ENCODE results near the gene RALGPS1. TPM values are rescaled to one million over a fixed set of nuclear protein-coding genes. Genes with fewer than 3 reads are reported as not detected.

The RALGPS1 gene
- total and polyA plus RNA-seq, 2 of the 8 experiments (the other 6 are each of a cell fraction or from before 2014, with no cell fraction given): 20.0 to 23.5 TPM

DNA sequence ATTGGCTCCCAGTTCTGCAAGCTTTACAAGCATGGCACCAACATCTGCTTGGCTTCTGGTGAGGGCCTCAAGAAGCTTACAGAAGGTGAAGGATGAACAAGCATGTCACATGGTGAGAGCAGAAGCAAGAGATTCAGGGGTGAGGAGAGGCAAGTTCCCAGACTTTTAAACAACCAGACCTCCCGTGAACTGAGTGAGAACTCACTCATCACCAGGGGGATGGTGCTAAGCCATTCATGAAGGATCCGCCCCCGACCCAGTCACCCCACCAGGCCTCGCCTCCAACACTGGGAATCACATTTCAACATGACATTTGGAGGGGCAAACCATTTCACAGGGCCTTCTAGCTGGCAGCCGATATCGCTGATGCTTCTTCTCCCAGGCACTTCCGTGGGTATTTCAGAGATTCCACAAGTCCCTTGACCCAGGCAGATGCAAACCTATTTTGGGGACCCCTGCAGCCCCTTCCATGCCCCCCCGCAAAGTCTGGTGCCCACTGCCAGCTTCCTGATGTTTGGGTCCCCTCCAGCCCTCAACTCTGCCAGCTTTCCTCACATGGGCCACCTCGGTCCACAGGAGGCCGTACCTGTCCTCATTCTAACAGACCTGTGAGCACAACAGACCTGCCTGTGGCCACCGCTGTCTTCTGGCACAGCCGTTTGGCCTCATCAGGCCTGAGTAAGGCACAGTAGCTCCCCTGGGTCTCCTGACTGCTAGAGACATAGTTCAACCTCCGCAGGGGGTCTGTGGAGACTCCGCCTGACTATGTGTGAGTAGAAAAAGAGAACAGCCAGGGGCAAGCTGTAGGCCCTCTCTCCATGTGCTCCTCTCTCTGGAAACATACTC is 268.5 kb downstream of the RALGPS1 start:
- Histone ChIP-seq H4K91ac (replicated peaks; ENCODE audit: insufficient read length, low read length) (no peak overlapping the region), H3K4me2 (ENCODE audit: insufficient read depth in 1 of 2, low read depth in 2 of 2, low read length in 2 of 2) (no peak overlapping the region), H2AFZ (ENCODE audit: low read length) (no peak overlapping the region), H3K36me3 (ENCODE audit: control insufficient read depth in 2 of 4, insufficient read depth in 4 of 4, low read length in 3 of 4) (no peaks in the 10 kb centered on the region), H3K18ac (ENCODE audit: extremely low read depth, low read length) (no peak overlapping the region), H3K9ac (replicated peaks in 1 of 4; ENCODE audit: extremely low read depth in 1 of 4, low read depth in 3 of 4, low read length in 3 of 4) (no peak overlapping the region), H2BK120ac (replicated peaks; ENCODE audit: low read depth, low read length) (no peak overlapping the region), H3K56ac (replicated peaks; ENCODE audit: insufficient read length, low read depth, low read length) (no peak overlapping the region), H3K4me3 (ENCODE audit: extremely low read depth in 1 of 4, insufficient read depth in 2 of 4, low read depth in 3 of 4, low read length in 4 of 4) (no peak overlapping the region), H4K5ac (ENCODE audit: insufficient read length, low read depth, low read length) (no peak overlapping the region), H3K27ac (ENCODE audit: low read depth, low read length) (no peak overlapping the region), H3K4ac (replicated peaks; ENCODE audit: insufficient read length, low read depth, low read length) (no peak overlapping the region), H4K20me1 (replicated peaks in 1 of 2; ENCODE audit: control insufficient read depth in 1 of 2, insufficient read depth in 2 of 2, low read length in 2 of 2) (no peaks in the 10 kb centered on the region), H3K9me3 (ENCODE audit: insufficient read depth in 2 of 2, low read depth in 1 of 2, low read length in 1 of 2) (no peaks in the 10 kb centered on the region), H3K23ac (ENCODE audit: insufficient read length) (no peak overlapping the region), H3K23me2 (ENCODE audit: low read depth, low read length) (no peaks in the 10 kb centered on the region), H2BK15ac (ENCODE audit: low read length) (no peak overlapping the region), H3K79me2 (ENCODE audit: control insufficient read depth in 1 of 2, insufficient read depth in 2 of 2, low read length in 2 of 2) (no peaks in the 10 kb centered on the region), H3K79me1 (ENCODE audit: low read depth, low read length) (no peaks in the 10 kb centered on the region; the same call in 1 of the 2 replicates), H3K27me3 (replicated peaks in 1 of 4; ENCODE audit: control insufficient read depth in 3 of 4, extremely low read depth in 1 of 4, insufficient read depth in 3 of 4, low read length in 3 of 4) (no peaks in the 10 kb centered on the region), H3K4me1 (replicated peaks in 1 of 4; ENCODE audit: control insufficient read depth in 3 of 4, insufficient read depth in 4 of 4, low read length in 3 of 4) (peaks cover 0 to 6% (median under 1%) of the 10 kb centered on the region in 4 experiments; a peak in 4 of 7 replicates), H2BK12ac (ENCODE audit: low read depth, low read length) (no peak overlapping the region), H2BK5ac (ENCODE audit: low read depth, low read length) (no peak overlapping the region), H3K14ac (ENCODE audit: insufficient read length) (no peak overlapping the region), H4K8ac (ENCODE audit: extremely low read depth, insufficient read depth, low read length) (no peak overlapping the region), H2AK5ac (ENCODE audit: low read depth, low read length) (no peak overlapping the region), H2BK20ac (ENCODE audit: low read length) (no peak overlapping the region)
- FAIRE-seq (no peak), DNase-seq (ENCODE audit: low read depth in 1 of 2, low spot score in 2 of 2) (no peak)
- 89% methylated on average over 13 of the region's 14 CpGs; no CpG with 5 or more reads in 1 of the 2 experiments for WGBS, 2 experiments (ENCODE audit: extremely low coverage in 1 of 2, insufficient coverage in 1 of 2, insufficient read length in 1 of 2, insufficient replicate concordance in 2 of 2, low coverage in 1 of 2, low lambda C conversion rate in 2 of 2, missing lambda C conversion rate in 1 of 2)
- POLR2A ChIA-PET (ENCODE audit: partially characterized antibody): interaction anchor here (0.8 kb wide), 1 partner anchor 10 kb away, joined by 3 read pairs; no protein-coding TSS in a partner anchor
- CTCF ChIA-PET (ENCODE audit: partially characterized antibody): interaction anchor here (0.6 to 2.2 kb wide), 6 partner anchors 15 to 1006 kb away, joined by 3 to 8 read pairs (median 5); no protein-coding TSS in a partner anchor
- TF ChIP-seq SAP30 (IDR thresholded peaks at IDR 0.05; ENCODE audit: insufficient read depth, insufficient replicate concordance, low read length) (no peak), CEBPB (IDR thresholded peaks at IDR 0.05; ENCODE audit: low read depth, low read length) (no peak), TBP (IDR thresholded peaks at IDR 0.05; ENCODE audit: low read depth, low read length) (no peak), KDM5A (IDR thresholded peaks at IDR 0.05; ENCODE audit: low read length) (no peak), SUZ12 (IDR thresholded peaks at IDR 0.05; ENCODE audit: low read length) (no peak), RBBP5 (IDR thresholded peaks at IDR 0.05; ENCODE audit: borderline replicate concordance, low read depth, low read length) (no peak), CBX8 (IDR thresholded peaks at IDR 0.05; ENCODE audit: borderline replicate concordance, low read depth, low read length) (no peak), CHD2 (IDR thresholded peaks at IDR 0.05; ENCODE audit: low read length) (no peak), CBX5 (IDR thresholded peaks at IDR 0.05; ENCODE audit: low read depth, low read length) (no peak)
- TF ChIP-seq, protein P1, sequence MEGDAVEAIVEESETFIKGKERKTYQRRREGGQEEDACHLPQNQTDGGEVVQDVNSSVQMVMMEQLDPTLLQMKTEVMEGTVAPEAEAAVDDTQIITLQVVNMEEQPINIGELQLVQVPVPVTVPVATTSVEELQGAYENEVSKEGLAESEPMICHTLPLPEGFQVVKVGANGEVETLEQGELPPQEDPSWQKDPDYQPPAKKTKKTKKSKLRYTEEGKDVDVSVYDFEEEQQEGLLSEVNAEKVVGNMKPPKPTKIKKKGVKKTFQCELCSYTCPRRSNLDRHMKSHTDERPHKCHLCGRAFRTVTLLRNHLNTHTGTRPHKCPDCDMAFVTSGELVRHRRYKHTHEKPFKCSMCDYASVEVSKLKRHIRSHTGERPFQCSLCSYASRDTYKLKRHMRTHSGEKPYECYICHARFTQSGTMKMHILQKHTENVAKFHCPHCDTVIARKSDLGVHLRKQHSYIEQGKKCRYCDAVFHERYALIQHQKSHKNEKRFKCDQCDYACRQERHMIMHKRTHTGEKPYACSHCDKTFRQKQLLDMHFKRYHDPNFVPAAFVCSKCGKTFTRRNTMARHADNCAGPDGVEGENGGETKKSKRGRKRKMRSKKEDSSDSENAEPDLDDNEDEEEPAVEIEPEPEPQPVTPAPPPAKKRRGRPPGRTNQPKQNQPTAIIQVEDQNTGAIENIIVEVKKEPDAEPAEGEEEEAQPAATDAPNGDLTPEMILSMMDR (IDR thresholded peaks at IDR 0.05; ENCODE audit: control extremely low read depth in 1 of 3, insufficient read depth in 1 of 3, low read depth in 1 of 3, low read length in 3 of 3): no peak

Measured in H1 (cell line).